ENCODE data around the gene KRTAP26-1. TPM values are rescaled to one million over a fixed set of nuclear protein-coding genes. Genes with fewer than 3 reads are reported as not detected.

Gene KRTAP26-1
- total RNA-seq, 4 donors from 2014 or later, result not detected

- H3K9me3 ChIP-seq, result no peaks in the 10 kb centered on the region
- H3K27ac ChIP-seq, result no peak overlapping the region
- H3K36me3 ChIP-seq, result no peaks in the 10 kb centered on the region
- intact Hi-C loops (cut with DNase I; ENCODE audit: low total_unique reads), result no loop called here
- no peak for ATAC-seq
- no peaks in the 10 kb centered on the region for H3K27me3 ChIP-seq
- H3K4me1 ChIP-seq, result no peaks in the 10 kb centered on the region
- no peak for TF ChIP-seq POLR2A (IDR thresholded peaks at IDR 0.05)
- no peak for TF ChIP-seq CTCF (IDR thresholded peaks at IDR 0.05 in 4 of 5, conservative IDR thresholded peaks at IDR 0.05 in 1 of 5)
- no peak for DNase-seq
- H3K4me3 ChIP-seq, result no peak overlapping the region
- in situ Hi-C loops (cut with MboI; ENCODE audit: low sequenced_read_pairs in 4 of 4), result loop anchor here in 2 of 4 donors (25.0 kb wide), 1 partner anchor 755 kb away; no protein-coding TSS in a partner anchor
Observed at GRCh38 chr21:30332681-30333080, 12.6 kb upstream of the KRTAP26-1 start.

DNA sequence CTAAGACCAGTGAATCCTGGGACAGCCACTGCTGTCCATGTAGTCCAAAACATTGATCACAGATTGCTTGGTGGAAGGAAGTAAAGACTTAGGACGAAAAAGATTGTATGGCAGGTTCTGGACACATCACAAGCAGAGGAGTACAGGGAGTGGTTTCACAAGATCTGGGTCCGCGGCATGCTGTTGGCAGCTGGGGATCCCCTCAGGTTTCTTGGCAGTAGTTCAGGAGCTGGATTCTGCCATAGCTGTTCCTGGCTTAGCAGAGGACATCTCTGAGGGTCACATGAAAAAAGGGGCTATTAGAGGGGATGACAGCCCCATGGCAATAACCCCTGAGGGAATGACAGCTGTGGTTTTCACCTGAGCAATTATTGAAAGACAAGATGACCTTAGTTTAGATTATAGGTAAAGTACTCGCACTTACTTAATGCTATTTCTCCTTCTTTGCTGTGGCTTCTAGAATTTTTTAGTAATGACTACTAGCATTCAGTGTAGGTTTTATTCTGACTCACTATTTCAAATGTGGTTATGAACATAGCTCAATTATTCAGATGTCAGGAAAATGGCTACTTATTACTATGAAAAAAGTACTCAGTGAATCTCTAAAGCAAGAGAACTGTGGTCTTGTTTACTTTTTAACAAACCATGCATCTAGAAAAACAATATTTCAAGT lies 9.2 kb upstream of the KRTAP26-1 start:
- DNase-seq (no peak), ATAC-seq (no peak)
- no peak overlapping the region for H3K27ac ChIP-seq
- intact Hi-C loops (cut with DNase I; ENCODE audit: low total_unique reads), result no loop called here
- no peaks in the 10 kb centered on the region for H3K9me3 ChIP-seq
- TF ChIP-seq POLR2A (IDR thresholded peaks at IDR 0.05) (no peak), CTCF (IDR thresholded peaks at IDR 0.05 in 4 of 5, conservative IDR thresholded peaks at IDR 0.05 in 1 of 5) (no peak)
- no peaks in the 10 kb centered on the region for H3K27me3 ChIP-seq
- in situ Hi-C loops (cut with MboI; ENCODE audit: low sequenced_read_pairs in 4 of 4), result loop anchor here in 2 of 4 donors (25.0 kb wide), 1 partner anchor 758 kb away; no protein-coding TSS in a partner anchor
- no peak overlapping the region for H3K4me3 ChIP-seq
- no peaks in the 10 kb centered on the region for H3K36me3 ChIP-seq
- no peaks in the 10 kb centered on the region for H3K4me1 ChIP-seq

DNA sequence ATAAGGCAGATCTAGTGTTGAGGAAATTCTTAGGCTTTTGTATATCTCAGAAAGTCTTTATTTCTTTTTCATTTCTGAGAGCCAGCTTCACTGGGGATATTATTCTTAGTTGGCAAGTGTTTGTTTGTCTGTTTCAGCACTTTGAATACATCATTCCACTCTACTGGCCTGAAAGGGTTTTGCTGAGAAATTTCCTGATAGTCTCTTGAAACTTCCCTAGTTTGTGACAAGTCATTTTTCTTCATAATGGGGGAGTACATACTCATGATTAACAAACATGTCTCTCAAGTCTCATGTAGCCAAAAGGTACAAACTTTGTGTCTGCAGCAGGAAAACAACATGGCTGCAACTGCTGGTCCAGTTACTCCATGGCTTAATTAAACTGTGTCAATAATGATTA lies 6.3 kb upstream of the KRTAP26-1 start:
- H3K9me3 ChIP-seq, result no peaks in the 10 kb centered on the region
- ATAC-seq, result no peak
- no peak overlapping the region for H3K4me3 ChIP-seq
- H3K4me1 ChIP-seq, result no peaks in the 10 kb centered on the region
- TF ChIP-seq CTCF (IDR thresholded peaks at IDR 0.05 in 4 of 5, conservative IDR thresholded peaks at IDR 0.05 in 1 of 5), result no peak
- TF ChIP-seq POLR2A (IDR thresholded peaks at IDR 0.05), result no peak
- intact Hi-C loops (cut with DNase I; ENCODE audit: low total_unique reads) (no loop called here), in situ Hi-C loops (cut with MboI; ENCODE audit: low sequenced_read_pairs in 4 of 4) (loop anchor here in 2 of 4 donors (25.0 kb wide), 1 partner anchor 761 kb away; no protein-coding TSS in a partner anchor)
- no peaks in the 10 kb centered on the region for H3K27me3 ChIP-seq
- H3K27ac ChIP-seq, result no peak overlapping the region
- DNase-seq, result no peak
- H3K36me3 ChIP-seq, result no peaks in the 10 kb centered on the region

- in situ Hi-C loops (cut with MboI; ENCODE audit: low sequenced_read_pairs in 4 of 4), result no loop called here
- Histone ChIP-seq H3K27ac (no peak overlapping the region), H3K4me3 (no peak overlapping the region), H3K36me3 (no peaks in the 10 kb centered on the region), H3K4me1 (no peaks in the 10 kb centered on the region), H3K9me3 (no peaks in the 10 kb centered on the region), H3K27me3 (no peaks in the 10 kb centered on the region)
- DNase-seq (no peak), ATAC-seq (no peak)
- TF ChIP-seq POLR2A (IDR thresholded peaks at IDR 0.05) (no peak), CTCF (IDR thresholded peaks at IDR 0.05 in 4 of 5, conservative IDR thresholded peaks at IDR 0.05 in 1 of 5) (no peak)
- intact Hi-C loops (cut with DNase I; ENCODE audit: low total_unique reads), result no loop called here
Observed at GRCh38 chr21:30315701-30316100, 4.4 kb downstream of the KRTAP26-1 start.
